ENCODE results near the gene USF3.
A peak's percentile ranks its signal among the peaks of the same experiment; 100 is the strongest.

USF3 gene

DNA sequence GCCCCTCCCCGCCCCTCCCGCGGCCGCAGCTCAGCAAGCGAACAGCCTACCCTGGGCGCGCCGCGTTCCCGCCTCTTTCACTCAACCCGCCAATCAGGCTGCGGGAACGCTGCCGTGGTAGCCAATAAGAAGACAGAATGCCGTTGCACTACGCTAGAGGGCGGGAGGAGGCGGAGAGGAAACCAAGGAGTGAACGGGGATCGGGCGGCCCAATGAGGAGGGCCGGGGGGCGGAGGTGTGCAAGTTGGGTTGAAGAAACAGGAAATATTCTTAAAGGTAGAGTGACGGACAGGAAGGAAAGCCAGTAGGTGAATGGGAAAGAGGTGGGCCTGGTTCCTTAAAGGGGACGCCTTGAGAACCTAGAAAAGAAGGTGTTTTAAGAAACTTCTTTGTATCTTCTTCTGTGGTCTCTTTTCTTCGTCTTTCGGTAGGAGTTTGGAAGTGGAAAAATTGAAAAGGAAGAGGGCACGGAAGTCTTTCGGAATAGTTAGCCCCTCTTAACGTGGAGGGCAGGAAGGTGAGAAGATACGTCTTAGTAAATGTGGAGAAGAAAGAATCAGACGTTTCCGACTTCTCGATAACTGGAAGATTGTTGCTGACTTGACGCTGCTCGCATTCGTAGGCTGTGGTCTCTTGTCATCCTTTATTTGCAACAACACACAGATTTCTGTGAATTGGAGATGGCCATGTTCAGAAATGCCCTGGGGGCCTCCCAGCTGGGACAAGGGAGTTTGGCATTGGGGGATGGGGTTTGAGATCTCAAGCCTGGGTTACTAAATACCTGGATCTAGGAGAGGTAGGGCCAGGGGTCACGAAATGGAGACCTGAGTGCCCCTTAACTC lies 437 bp upstream of the USF3 start:
- DNase-seq: peak; percentile 100

DNA sequence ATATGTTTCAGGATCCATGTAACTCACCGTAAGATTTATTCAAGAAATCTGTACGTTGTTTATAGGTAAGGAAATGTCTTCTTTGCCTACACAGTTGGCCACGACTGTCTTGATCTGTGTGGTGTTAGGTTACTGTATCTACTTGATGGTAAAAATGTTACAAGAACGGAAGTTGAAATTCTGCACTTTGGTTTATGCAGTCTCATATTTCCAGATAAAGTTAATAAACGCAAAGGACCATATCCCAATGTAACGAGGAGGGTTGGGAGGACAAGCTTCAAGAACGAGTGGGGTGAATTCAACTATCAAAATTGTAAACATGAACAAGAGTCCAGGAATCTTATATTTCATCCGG lies 1.0 kb downstream of the USF3 start:
- DNase-seq: peak in 1 of 2 experiments; percentile 32

DNA sequence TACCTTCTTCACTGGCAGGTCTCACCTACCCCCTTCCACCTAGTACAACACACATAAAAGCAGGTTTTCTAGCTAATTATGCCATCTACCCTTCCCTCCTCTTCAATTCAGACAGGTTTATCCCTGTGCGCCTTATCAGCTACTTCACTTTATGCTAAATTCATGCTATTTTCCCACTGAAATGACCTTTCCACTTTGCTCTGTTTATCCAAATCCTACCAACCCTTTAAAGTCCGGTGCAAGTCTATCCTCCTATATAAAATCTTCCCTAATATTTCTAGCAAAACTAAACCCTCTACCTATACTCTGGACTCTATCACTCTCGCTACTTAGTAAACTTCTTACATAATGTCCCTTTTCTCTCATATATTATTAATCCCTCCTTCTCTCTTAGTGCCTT lies 6.0 kb downstream of the USF3 start:
- DNase-seq: no peak

DNA sequence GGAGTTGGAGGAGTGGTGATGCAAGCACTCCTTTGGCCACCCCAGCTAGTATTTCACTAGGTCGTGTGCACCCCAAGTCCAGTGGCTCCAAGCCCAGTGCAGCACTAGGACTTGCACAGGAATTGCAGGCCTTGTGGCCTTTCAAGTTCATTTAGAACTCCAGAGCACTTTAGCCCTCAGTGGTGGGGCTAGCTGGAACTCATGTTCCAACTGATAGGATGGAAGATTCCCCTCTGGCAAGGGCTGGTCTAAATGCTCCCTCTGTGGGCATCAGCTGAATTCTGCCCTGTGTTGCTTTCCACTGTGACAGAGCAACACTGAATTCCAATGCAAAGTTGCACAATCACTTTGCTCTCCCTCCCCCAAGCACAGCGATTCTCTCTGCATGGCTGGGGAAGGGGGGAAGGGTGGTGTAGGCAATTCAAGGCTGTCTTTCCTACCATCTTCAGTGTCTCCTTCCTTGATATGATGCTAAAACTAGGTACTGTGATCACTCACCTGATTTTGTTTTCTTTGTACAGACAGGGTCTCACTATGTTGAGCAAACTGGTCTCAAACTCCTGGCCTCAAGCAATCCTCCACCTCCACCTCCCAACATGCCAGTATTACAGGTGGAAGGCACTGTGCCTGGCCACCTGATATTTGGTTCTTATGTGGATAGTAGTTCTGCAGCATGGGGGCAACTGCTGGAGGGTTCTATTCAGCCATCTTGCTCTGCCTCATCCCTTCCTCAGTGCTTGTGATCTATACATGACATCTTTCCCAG lies 10.3 kb downstream of the USF3 start:
- DNase-seq: peak in 1 of 2 experiments; percentile 39

DNA sequence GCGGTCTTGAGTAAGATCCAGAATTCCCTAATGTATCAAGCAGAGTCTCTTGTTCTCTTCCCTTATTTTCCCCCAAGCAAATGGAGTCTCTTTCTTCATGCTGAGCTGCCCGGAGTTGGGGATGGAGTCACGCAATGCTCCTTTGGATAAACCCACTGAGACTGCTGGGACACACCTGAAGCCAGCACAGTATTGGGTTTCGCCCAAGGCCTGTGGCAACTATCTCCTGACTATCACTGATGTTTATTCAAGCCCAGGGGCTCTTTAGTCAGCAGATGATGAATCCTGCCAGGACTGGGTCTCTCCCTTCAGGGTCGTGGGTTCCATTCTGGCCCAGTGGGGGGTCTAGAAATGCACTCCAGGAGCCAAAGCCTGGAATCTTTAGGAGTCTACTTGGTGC lies 11.3 kb downstream of the USF3 start:
- DNase-seq: no peak

DNA sequence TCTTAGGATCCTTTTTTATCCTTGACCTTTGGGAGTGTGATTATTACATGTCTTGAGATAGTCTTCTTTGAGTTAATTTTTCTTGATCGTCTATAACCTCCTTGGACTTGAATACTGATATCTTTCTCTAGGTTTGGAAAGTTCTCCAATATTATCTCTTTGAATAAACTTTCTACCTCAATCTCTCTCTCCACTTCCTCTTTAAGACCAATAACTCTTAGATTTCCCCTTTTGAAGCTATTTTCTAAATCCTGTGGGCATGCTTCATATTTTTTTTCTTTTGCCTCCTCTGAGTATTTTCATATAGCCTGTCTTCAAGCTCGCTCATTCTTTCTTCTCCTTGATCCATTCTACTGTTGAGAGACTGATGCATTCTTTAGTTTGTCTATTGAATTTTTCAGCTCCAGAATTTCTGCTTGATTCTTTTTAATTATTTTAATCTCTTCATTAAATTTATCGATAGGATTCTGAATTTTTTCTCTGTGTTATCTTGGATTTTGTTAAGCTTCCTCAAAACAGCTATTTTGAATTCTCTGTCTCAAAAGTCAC lies 12.1 kb downstream of the USF3 start:
- DNase-seq: peak; percentile 16 to 30

- no peak for DNase-seq
Measured at GRCh38 chr3:113678773-113679172, 17.7 kb downstream of the USF3 start.

- no peak for DNase-seq
Measured at GRCh38 chr3:113677737-113678136, 18.7 kb downstream of the USF3 start.

GRCh38 chr3:113676261-113676660 lies 20.2 kb downstream of the USF3 start:
- no peak for DNase-seq

DNA sequence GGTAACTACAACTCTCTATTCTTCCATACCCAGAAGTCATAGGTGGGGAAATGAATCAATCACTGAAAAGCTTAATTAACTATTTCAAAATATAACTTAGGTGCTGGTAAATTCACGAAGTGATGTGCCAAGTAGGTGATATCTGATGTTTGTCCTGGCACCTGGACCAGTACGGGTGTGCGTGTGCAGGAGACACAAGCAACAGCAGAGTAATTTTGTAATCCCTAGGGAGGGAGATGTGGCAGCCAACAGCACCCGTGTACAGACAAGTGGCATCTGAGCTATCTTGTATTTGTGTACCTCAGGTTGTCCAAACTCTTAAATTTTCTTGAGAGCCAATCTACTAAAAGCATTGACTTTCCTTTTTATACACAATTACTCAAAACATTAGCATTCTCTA lies 22.8 kb downstream of the USF3 start:
- no peak for DNase-seq

- DNase-seq: no peak
Measured at GRCh38 chr3:113668015-113668414, 28.4 kb downstream of the USF3 start.

DNA sequence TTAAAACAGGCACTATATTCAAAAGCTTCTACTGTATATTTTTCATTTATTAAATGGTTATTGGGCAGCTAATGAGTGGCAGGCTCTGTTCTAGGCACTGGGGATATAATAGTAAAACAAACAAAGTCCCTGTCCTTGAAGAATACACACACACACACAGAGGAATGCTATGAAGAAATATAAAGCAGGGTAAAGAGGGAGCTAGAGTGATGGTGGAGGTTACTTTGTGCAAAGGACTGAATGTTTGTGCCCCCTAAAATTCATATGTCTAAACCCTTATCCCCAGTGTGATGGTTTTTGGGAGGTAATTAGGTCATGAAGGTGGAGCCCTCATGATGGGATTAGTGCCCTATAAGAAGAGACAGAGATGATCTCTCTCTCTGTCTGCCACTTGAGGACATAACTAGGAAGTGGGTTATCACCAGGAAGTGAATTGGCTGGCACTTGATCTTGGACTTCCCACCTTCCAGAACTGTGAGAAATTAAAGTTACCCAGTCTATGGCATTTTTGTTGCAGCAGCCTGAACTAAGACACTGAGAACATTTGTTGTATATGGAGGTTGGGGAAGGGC lies 31.8 kb downstream of the USF3 start:
- DNase-seq: no peak

DNA sequence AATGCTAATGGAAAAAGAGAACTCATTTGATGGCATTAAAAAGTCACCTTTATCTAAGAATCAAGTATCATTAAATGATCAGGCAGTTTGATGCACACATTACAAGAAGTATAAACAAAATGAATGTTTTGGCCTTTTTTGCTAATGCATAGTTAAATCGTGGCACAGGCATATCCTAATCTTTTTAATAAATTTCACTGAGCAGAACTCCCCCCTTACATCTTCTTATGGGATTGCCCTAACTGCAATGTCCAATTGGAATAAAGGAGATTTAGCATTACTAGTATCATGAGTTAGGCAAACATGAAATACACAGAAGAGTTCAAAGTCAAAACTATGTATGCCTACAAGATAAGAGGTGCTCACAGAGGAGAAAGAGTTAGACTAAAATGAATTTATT lies 32.7 kb downstream of the USF3 start:
- DNase-seq: no peak

GRCh38 chr3:113663324-113663750 lies 33.1 kb downstream of the USF3 start:
- no peak for DNase-seq

DNA sequence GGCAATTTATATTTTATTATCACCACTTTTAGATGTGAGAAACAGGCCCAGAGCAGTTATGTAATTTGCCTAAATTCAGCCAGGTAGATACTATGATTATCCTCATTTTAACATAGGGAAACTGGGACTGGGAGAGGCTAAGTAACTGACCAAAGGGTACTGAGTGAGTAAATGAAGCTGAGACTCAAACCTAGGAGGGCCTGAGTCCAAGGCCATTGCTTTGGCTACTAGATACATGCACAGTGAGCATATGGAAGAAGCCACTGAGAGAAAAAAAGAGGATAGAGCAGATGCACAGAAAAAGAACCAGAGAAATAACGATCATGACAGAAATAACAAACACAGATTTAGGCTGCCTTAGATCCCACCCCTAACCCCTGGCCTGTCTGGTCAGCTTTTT lies 33.6 kb downstream of the USF3 start:
- DNase-seq: no peak

DNA sequence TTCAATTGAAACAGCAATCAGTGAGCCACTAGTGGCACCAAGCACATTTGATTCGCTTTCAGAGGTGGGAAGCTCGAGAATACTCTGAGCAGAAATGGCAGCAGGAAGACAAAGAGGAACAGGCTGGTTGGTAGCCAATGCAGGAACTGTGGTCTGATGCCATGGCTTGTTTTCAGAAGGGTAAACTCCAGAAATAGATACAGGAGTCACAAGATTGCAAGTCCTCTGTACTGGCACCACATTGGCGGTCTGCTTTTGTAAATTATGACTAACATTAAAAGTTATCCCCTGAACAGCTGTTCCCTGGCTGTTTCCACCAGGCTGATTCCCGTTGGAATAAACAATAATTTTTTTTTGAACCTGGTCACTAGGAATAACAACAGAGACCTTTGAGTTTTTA lies 35.5 kb downstream of the USF3 start:
- DNase-seq: no peak

- no peak for DNase-seq
Measured at GRCh38 chr3:113660458-113660857, 36.0 kb downstream of the USF3 start.

GRCh38 chr3:113659996-113660395 lies 36.4 kb downstream of the USF3 start:
- no peak for DNase-seq

DNA sequence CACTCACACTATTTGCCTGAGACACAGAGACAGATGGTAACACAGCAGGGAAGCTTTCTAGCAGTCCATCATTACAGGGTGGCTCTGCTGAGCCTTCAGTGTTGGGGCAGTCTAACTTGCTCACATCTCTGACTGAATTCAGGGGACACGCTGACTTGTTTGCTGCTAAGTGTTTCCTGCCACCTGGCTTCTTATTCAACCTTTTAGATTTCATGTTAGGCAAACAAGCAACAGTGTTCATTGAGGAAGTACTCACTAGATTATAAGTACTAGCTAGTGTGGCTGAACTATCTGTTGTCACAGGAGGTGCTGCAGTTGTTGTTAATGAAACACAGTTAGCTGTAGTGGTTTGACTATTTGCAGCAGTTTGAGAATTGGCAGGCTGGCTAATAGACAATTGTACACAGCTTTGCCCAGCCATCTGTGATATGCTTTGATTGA lies 37.3 kb downstream of the USF3 start:
- DNase-seq: no peak

DNA sequence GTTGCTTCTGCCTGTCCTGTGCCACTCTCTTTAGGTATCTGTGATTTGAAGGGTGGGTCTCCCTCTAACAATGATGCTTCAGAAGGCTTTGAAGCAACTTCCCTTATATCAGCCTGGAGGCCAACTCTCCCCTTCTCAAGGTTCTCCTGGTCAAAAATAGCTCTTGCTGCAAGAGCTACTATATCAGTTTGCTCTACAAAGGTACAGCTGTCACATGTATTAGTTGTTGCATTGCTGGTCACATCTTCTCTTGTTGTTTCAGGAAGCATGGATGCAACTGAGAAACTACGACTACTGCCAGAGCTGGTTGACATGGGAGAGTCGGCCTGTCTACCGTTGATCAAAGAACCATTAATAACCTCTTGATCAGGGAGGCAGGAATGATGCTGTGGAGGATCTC lies 38.3 kb downstream of the USF3 start:
- DNase-seq: no peak

GRCh38 chr3:113654851-113655250 lies 41.6 kb downstream of the USF3 start:
- DNase-seq: no peak

GRCh38 chr3:113654310-113654709 lies 42.1 kb downstream of the USF3 start:
- no peak for DNase-seq

GRCh38 chr3:113649174-113649845 lies 47.1 kb downstream of the USF3 start:
- DNase-seq: no peak
